ENCODE results near the gene SNX33. TPM values are rescaled to one million over a fixed set of nuclear protein-coding genes. Genes with fewer than 3 reads are reported as not detected.
"Not testable (repeated sequence)": the region's sequence is repeated elsewhere in the genome, so short reads cannot be mapped to it uniquely, and the experiment has no call there.

Gene SNX33
- total and polyA plus RNA-seq, 2 experiments from 2014 or later: 17.8 to 21.8 TPM

DNA sequence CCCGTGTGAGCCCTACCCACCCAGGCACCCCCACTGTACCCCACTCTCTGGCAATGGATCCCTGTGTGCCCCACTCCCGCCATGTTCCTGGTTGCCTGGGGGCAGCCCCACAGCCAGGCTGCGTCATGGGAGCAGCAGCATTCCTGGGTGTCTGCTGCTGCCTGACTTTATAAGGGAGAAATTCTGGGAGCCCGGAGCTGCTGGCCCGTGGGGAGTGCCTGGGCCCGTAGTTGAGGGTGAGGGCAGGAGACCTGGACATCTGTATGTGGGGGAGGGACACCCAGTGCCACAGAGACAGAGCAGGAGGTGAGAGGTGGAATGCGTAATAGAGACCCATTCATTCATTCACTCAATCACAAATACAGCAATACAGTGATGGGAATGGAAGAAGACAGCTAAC lies 49.8 kb downstream of the SNX33 start:
- H3K27me3 ChIP-seq: no peaks in the 10 kb centered on the region
- no peaks in the 10 kb centered on the region for H3K9me3 ChIP-seq (ENCODE audit: low read depth)
- TF ChIP-seq EZH2 (IDR thresholded peaks at IDR 0.05; ENCODE audit: borderline replicate concordance): no peak
- no peak for TF ChIP-seq EZH2phosphoT487 (IDR thresholded peaks at IDR 0.05; ENCODE audit: low read depth, severe bottlenecking, unreplicated experiment)
- TF ChIP-seq CTCF (IDR thresholded peaks at IDR 0.05; ENCODE audit: poor library complexity): no peak
- H3K4me1 ChIP-seq (ENCODE audit: insufficient read depth): peaks cover 34% of the 10 kb centered on the region
- no peaks in the 10 kb centered on the region for H3K9me2 ChIP-seq (replicated peaks; ENCODE audit: insufficient read depth)
- no peaks in the 10 kb centered on the region for H3K79me2 ChIP-seq
- no peak overlapping the region for H3K4me2 ChIP-seq
- H4K20me1 ChIP-seq (ENCODE audit: insufficient read depth, poor library complexity, severe bottlenecking): no peaks in the 10 kb centered on the region
- no peak overlapping the region for H2AFZ ChIP-seq
- DNase-seq (ENCODE audit: low spot score): no peak
- no peak overlapping the region for H3K27ac ChIP-seq
- H3K4me3 ChIP-seq: no peak overlapping the region
- H3K36me3 ChIP-seq (replicated peaks; ENCODE audit: insufficient read depth, low read depth): no peaks in the 10 kb centered on the region
- WGBS (ENCODE audit: low lambda C conversion rate, missing lambda C conversion rate): 82% methylated on average over 7 of the region's 7 CpGs

DNA sequence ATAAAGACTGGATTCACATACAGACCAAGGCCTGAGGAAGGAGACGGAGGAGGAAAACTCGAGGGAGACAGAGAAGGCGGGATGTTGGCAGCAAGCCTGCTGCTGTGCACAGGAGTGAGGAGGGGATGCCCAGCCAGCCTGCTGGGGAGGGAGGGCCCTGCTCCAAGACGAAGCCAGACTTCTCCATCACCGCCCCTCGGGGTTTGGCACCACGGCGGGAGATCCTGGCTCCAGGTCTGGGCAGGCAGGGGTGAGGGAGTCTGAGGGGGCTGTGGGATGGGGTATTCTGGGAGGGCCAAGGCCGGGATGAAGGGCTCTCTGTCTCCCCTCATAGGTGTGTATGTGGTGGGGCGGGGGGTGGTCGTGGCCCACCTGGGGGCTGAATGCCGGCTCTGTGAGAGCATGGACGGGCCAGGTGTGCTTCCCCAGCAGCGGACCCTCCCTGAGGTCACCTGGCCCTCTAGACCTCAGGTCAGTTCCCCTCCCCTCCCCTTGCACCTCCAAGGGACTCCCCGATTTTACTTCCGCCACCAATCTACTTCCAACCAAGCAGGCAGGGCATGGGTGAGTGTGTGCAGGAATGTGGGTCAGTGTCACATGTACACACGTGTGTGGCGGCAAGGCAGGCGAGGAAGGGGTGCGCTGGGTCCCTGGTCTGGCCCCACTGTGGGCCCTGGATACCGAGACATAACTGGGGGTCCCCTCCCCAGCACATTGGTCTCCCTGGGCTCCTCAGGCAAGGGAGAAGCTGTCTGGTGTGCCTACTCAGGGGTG lies 50.4 kb downstream of the SNX33 start:
- H3K4me1 ChIP-seq (ENCODE audit: insufficient read depth): peaks cover 34% of the 10 kb centered on the region
- DNase-seq (ENCODE audit: low spot score); H3K4me3 ChIP-seq; H3K9me2 ChIP-seq (replicated peaks; ENCODE audit: insufficient read depth); H3K36me3 ChIP-seq (replicated peaks; ENCODE audit: insufficient read depth, low read depth); H3K9me3 ChIP-seq (ENCODE audit: low read depth); H3K27me3 ChIP-seq; H3K27ac ChIP-seq; H3K4me2 ChIP-seq; H3K79me2 ChIP-seq; H4K20me1 ChIP-seq (ENCODE audit: insufficient read depth, poor library complexity, severe bottlenecking); H2AFZ ChIP-seq: not testable (repeated sequence)
- WGBS (ENCODE audit: low lambda C conversion rate, missing lambda C conversion rate): 86% methylated on average over 14 of the region's 21 CpGs

DNA sequence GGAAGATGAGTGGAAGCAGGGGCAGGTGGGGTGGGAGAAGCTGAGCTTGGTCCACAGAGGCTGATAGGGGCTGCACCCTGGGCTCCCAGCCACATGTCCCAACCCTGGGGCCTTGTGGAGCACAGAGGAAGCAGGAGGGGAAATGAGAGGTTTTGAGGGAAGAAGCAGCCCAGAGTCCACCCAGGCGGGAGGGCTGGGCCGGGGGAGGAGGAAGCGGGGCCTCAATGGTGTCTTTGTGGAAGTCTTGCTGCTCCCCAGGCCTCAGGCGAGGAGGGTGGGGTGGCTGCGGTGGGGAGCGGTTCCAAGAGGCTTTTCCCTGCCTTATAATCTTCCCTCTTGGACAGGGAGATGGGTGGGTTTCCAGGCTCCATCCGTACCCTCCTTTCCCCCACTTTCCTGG lies 51.8 kb downstream of the SNX33 start:
- 94% methylated on average over 2 of the region's 7 CpGs for WGBS (ENCODE audit: low lambda C conversion rate, missing lambda C conversion rate)
- H3K79me2 ChIP-seq; H3K9me2 ChIP-seq (replicated peaks; ENCODE audit: insufficient read depth); H3K4me2 ChIP-seq; H3K36me3 ChIP-seq (replicated peaks; ENCODE audit: insufficient read depth, low read depth); H3K27me3 ChIP-seq; H2AFZ ChIP-seq; H4K20me1 ChIP-seq (ENCODE audit: insufficient read depth, poor library complexity, severe bottlenecking); H3K9me3 ChIP-seq (ENCODE audit: low read depth); H3K4me3 ChIP-seq; DNase-seq (ENCODE audit: low spot score): not testable (repeated sequence)
- Histone ChIP-seq H3K4me1 (ENCODE audit: insufficient read depth) (peaks cover 27% of the 10 kb centered on the region), H3K27ac (peak overlapping the region; percentile 20)

DNA sequence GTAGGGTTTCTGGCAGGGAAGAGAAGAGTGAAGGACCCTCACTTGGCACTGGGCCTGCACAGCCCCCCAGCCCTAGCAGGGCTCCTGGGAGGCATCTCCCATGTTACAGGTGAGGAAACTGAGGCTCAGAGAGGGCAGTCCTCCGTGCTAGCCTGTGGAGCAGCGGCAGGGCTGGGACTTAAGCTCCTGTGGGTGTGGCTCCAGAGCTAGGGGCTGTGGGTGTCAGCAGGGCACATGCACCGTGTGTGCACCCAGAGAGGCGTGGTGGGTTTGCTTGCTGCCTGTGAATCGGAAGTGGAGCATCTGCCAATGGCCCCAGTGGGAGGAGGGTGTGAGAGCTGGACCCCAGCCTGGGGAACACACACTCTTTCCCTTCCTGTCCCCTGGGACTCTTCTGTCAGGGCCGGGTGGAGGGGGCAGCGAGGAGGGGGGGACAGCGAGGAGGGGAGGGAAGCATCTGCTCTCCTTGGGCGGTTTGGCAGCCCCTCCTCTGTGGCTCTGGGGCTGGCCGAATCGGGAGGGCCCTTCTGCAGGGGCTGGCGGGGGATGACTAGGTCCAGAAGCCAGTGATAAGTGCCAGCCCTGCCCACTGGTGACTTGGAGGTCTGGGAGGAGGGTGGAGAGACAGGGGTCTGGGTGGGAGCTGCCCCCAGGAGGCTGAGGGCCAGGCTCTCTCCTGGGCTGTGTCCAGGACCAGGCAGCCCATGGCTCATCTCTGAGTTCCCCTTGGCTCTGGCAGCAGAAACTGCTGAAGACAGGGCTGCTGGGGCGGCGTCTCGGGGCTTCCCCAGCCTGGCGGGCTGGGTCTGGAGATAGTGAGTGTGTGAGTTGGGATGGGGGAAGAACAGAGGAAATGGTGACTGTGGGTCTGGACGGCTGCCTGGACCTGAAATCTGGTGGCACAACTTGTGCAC lies 52.5 kb downstream of the SNX33 start:
- H3K9me2 ChIP-seq (replicated peaks; ENCODE audit: insufficient read depth); H3K36me3 ChIP-seq (replicated peaks; ENCODE audit: insufficient read depth, low read depth); H4K20me1 ChIP-seq (ENCODE audit: insufficient read depth, poor library complexity, severe bottlenecking); H3K79me2 ChIP-seq; H3K27me3 ChIP-seq; H3K4me3 ChIP-seq; H2AFZ ChIP-seq; H3K9me3 ChIP-seq (ENCODE audit: low read depth): not testable (repeated sequence)
- 44% methylated on average over 7 of the region's 17 CpGs for WGBS (ENCODE audit: low lambda C conversion rate, missing lambda C conversion rate)
- peak overlapping the region; percentile 41 for H3K4me2 ChIP-seq
- peak overlapping the region; percentile 66 for H3K27ac ChIP-seq
- peaks cover 20% of the 10 kb centered on the region for H3K4me1 ChIP-seq (ENCODE audit: insufficient read depth)
- DNase-seq (ENCODE audit: low spot score): peak; percentile 69

GRCh38 chr15:75701071-75702003 lies 53.6 kb downstream of the SNX33 start:
- Histone ChIP-seq H3K4me1 (ENCODE audit: insufficient read depth) (peaks cover 16% of the 10 kb centered on the region), H3K27ac (peak overlapping the region; percentile 66)
- H4K20me1 ChIP-seq (ENCODE audit: insufficient read depth, poor library complexity, severe bottlenecking); H3K4me3 ChIP-seq; H2AFZ ChIP-seq; H3K9me2 ChIP-seq (replicated peaks; ENCODE audit: insufficient read depth); H3K9me3 ChIP-seq (ENCODE audit: low read depth); H3K79me2 ChIP-seq; H3K27me3 ChIP-seq; DNase-seq (ENCODE audit: low spot score); H3K36me3 ChIP-seq (replicated peaks; ENCODE audit: insufficient read depth, low read depth); H3K4me2 ChIP-seq: not testable (repeated sequence)
- WGBS (ENCODE audit: low lambda C conversion rate, missing lambda C conversion rate): 92% methylated on average over 11 of the region's 13 CpGs

All from hepatocyte (in vitro differentiated cells).